T-helper 2 cell treated with Interferon-gamma antibody and Interleukin-4, amounts not matched to agents 100 ng/mL and 5 ng/mL, for 36 hours (primary cell): Measurements from ENCODE around the gene RAB27A. TPM values are rescaled to one million over a fixed set of nuclear protein-coding genes. Genes with fewer than 3 reads are reported as not detected.
"Not testable (repeated sequence)": the region's sequence is repeated elsewhere in the genome, so short reads cannot be mapped to it uniquely, and the experiment has no call there.

Source experiments
- intact Hi-C: fragments of 100-400 bp; cut with micrococcal nuclease; formaldehyde crosslinking; loops from one replicate; pipeline ENCODE4 v1.15.1; 2023
- total RNA-seq: library from RNA; stranded (reverse); gene quantifications from 2 replicates; pipeline ENCODE4 v1.2.3, GENCODE V29; 2022

The RAB27A gene
- total RNA-seq = 64.4 and 67.2 TPM in 2 replicates

- intact Hi-C loops = loop anchor here (1.0 to 2.0 kb wide), 6 partner anchors 13 to 149 kb away; partner anchors contain the start of genes PIGB and PIGBOS1
Measured at GRCh38 chr15:55289746-55290527, at the start of gene RAB27A. TSS of gene RAB27A (minus strand) at chr15:55289813. CDS start at chr15:55234934, 54,879 bp downstream.

- intact Hi-C loops = no loop called here
Measured at GRCh38 chr15:55337160-55337559, 47.5 kb upstream of the RAB27A start.

GRCh38 chr15:55334997-55335396 is 45.4 kb upstream of the RAB27A start:
- intact Hi-C loops = no loop called here

GRCh38 chr15:55334371-55334770 is 44.8 kb upstream of the RAB27A start:
- intact Hi-C loops = no loop called here

GRCh38 chr15:55327387-55327786 is 37.8 kb upstream of the RAB27A start:
- intact Hi-C loops = no loop called here

- intact Hi-C loops = no loop called here
Measured at GRCh38 chr15:55322467-55322866, 32.9 kb upstream of the RAB27A start.

GRCh38 chr15:55320963-55321362 is 31.4 kb upstream of the RAB27A start:
- intact Hi-C loops = no loop called here

GRCh38 chr15:55320238-55320550 is 30.6 kb upstream of the RAB27A start:
- intact Hi-C loops = no loop called here

- intact Hi-C loops = loop anchor here (1.0 to 5.0 kb wide), 4 partner anchors 30 to 122 kb away; partner anchors contain the start of genes CCPG1, PIERCE2 and RAB27A
Measured at GRCh38 chr15:55319537-55320237, 30.1 kb upstream of the RAB27A start.

- intact Hi-C loops = loop anchor here (1.0 to 5.0 kb wide), 4 partner anchors 30 to 122 kb away; partner anchors contain the start of genes CCPG1, PIERCE2 and RAB27A
Measured at GRCh38 chr15:55318588-55319494, 29.2 kb upstream of the RAB27A start, which contains the start of the genes PIGB and PIGBOS1. TSS of gene PIGB (plus strand) at chr15:55319222. CDS start at chr15:55319251, 29 bp downstream. TSS of gene PIGBOS1 (minus strand) at chr15:55319123. CDS start at chr15:55317792, 1,331 bp downstream.

GRCh38 chr15:55302801-55303200 is 13.2 kb upstream of the RAB27A start:
- intact Hi-C loops = not testable (repeated sequence)

GRCh38 chr15:55297315-55297714 is 7.7 kb upstream of the RAB27A start:
- intact Hi-C loops = no loop called here

- intact Hi-C loops = loop anchor here (1.0 to 2.0 kb wide), 3 partner anchors 73 to 148 kb away; no protein-coding TSS in a partner anchor
Measured at GRCh38 chr15:55290528-55291057, 980 bp upstream of the RAB27A start.

GRCh38 chr15:55289011-55289745 is 435 bp downstream of the RAB27A start:
- intact Hi-C loops = loop anchor here (1.0 kb wide), 3 partner anchors 12 to 30 kb away; partner anchors contain the start of genes PIGB and PIGBOS1

GRCh38 chr15:55288006-55288717 is 1.5 kb downstream of the RAB27A start:
- intact Hi-C loops = no loop called here

GRCh38 chr15:55286442-55287189 is 3.0 kb downstream of the RAB27A start:
- intact Hi-C loops = not testable (repeated sequence)

- intact Hi-C loops = no loop called here
Measured at GRCh38 chr15:55284426-55284825, 5.2 kb downstream of the RAB27A start.

- intact Hi-C loops = no loop called here
Measured at GRCh38 chr15:55283379-55284147, 6.0 kb downstream of the RAB27A start.
